ENCODE data around the gene ABCB8. TPM values are rescaled to one million over a fixed set of nuclear protein-coding genes. Genes with fewer than 3 reads are reported as not detected.

Gene ABCB8
- polyA plus RNA-seq, 1 donor (not counting 4 experiments of a cell fraction or from before 2014, with no cell fraction given), result 15.5 TPM

- DNase-seq (ENCODE audit: low read depth, low spot score) (no peak), FAIRE-seq (no peak)
- peaks cover 2% of the 10 kb centered on the region in 2 experiments for H3K36me3 ChIP-seq (ENCODE audit: control insufficient read depth in 2 of 2, extremely low read depth in 1 of 2, insufficient read depth in 2 of 2, low read length in 2 of 2)
- H3K4me2 ChIP-seq (ENCODE audit: control insufficient read depth, extremely low read depth, insufficient read depth, low read depth, low read length), result peak overlapping the region; percentile 70
- peak overlapping the region; percentile 18 for H3K9ac ChIP-seq (ENCODE audit: control insufficient read depth, extremely low read depth, insufficient read depth, low read length)
- dilution Hi-C loops (cut with MboI; ENCODE audit: extremely low pct_ligation_motif_present, low sequenced_read_pairs), result no loop called here
- no peaks in the 10 kb centered on the region for H4K20me1 ChIP-seq (ENCODE audit: control insufficient read depth, extremely low read depth, insufficient read depth, low read length)
- TF ChIP-seq, protein P1, sequence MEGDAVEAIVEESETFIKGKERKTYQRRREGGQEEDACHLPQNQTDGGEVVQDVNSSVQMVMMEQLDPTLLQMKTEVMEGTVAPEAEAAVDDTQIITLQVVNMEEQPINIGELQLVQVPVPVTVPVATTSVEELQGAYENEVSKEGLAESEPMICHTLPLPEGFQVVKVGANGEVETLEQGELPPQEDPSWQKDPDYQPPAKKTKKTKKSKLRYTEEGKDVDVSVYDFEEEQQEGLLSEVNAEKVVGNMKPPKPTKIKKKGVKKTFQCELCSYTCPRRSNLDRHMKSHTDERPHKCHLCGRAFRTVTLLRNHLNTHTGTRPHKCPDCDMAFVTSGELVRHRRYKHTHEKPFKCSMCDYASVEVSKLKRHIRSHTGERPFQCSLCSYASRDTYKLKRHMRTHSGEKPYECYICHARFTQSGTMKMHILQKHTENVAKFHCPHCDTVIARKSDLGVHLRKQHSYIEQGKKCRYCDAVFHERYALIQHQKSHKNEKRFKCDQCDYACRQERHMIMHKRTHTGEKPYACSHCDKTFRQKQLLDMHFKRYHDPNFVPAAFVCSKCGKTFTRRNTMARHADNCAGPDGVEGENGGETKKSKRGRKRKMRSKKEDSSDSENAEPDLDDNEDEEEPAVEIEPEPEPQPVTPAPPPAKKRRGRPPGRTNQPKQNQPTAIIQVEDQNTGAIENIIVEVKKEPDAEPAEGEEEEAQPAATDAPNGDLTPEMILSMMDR (optimal IDR thresholded peaks at IDR 0.05 in 1 of 3, IDR thresholded peaks at IDR 0.05 in 1 of 3, conservative IDR thresholded peaks at IDR 0.05 in 1 of 3; ENCODE audit: extremely low read depth in 1 of 3, insufficient read depth in 2 of 3, low read length in 3 of 3), result no peak
- no peak for TF ChIP-seq EZH2 (IDR thresholded peaks at IDR 0.05; ENCODE audit: low read length)
- no peaks in the 10 kb centered on the region for H3K9me3 ChIP-seq (ENCODE audit: control insufficient read depth, low read depth, low read length)
- no peak overlapping the region for H3K27ac ChIP-seq (ENCODE audit: control insufficient read depth, insufficient read depth, low read length)
- H3K4me1 ChIP-seq (ENCODE audit: control insufficient read depth, extremely low read depth, insufficient read depth, low read length), result peaks cover 37% of the 10 kb centered on the region
- H3K79me2 ChIP-seq (ENCODE audit: control insufficient read depth, insufficient read depth, low read length), result peaks cover 47% of the 10 kb centered on the region
- H3K27me3 ChIP-seq (ENCODE audit: control insufficient read depth, extremely low read depth, insufficient read depth, low read length), result no peaks in the 10 kb centered on the region
- peak overlapping the region; percentile 73 for H2AFZ ChIP-seq (ENCODE audit: control insufficient read depth, low read length)
- H3K4me3 ChIP-seq (ENCODE audit: control insufficient read depth in 2 of 3, extremely low read depth in 1 of 3, insufficient read depth in 2 of 3, low read depth in 1 of 3, low read length in 3 of 3), result peak overlapping the region; percentile 68 to 82 (median 79)
- no peaks in the 10 kb centered on the region for H3K9me1 ChIP-seq (ENCODE audit: control insufficient read depth, extremely low read depth, insufficient read depth, low read length)
Observed at GRCh38 chr7:151083824-151084160, 55.5 kb downstream of the ABCB8 start.

- Histone ChIP-seq H3K4me2 (ENCODE audit: control insufficient read depth, extremely low read depth, insufficient read depth, low read depth, low read length) (no peak overlapping the region), H3K79me2 (ENCODE audit: control insufficient read depth, insufficient read depth, low read length) (peaks cover 47% of the 10 kb centered on the region), H3K27ac (ENCODE audit: control insufficient read depth, insufficient read depth, low read length) (no peak overlapping the region), H3K27me3 (ENCODE audit: control insufficient read depth, extremely low read depth, insufficient read depth, low read length) (no peaks in the 10 kb centered on the region), H3K9me3 (ENCODE audit: control insufficient read depth, low read depth, low read length) (no peaks in the 10 kb centered on the region), H3K4me3 (ENCODE audit: control insufficient read depth in 2 of 3, extremely low read depth in 1 of 3, insufficient read depth in 2 of 3, low read depth in 1 of 3, low read length in 3 of 3) (no peak overlapping the region), H4K20me1 (ENCODE audit: control insufficient read depth, extremely low read depth, insufficient read depth, low read length) (no peaks in the 10 kb centered on the region), H2AFZ (ENCODE audit: control insufficient read depth, low read length) (no peak overlapping the region), H3K9me1 (ENCODE audit: control insufficient read depth, extremely low read depth, insufficient read depth, low read length) (no peaks in the 10 kb centered on the region), H3K9ac (ENCODE audit: control insufficient read depth, extremely low read depth, insufficient read depth, low read length) (no peak overlapping the region), H3K4me1 (ENCODE audit: control insufficient read depth, extremely low read depth, insufficient read depth, low read length) (peaks cover 40% of the 10 kb centered on the region), H3K36me3 (ENCODE audit: control insufficient read depth in 2 of 2, extremely low read depth in 1 of 2, insufficient read depth in 2 of 2, low read length in 2 of 2) (peaks cover 0 to 2% of the 10 kb centered on the region in 2 experiments)
- FAIRE-seq, result no peak
- dilution Hi-C loops (cut with MboI; ENCODE audit: extremely low pct_ligation_motif_present, low sequenced_read_pairs), result no loop called here
- no peak for TF ChIP-seq EZH2 (IDR thresholded peaks at IDR 0.05; ENCODE audit: low read length)
- TF ChIP-seq, protein P1 (optimal IDR thresholded peaks at IDR 0.05 in 1 of 3, IDR thresholded peaks at IDR 0.05 in 1 of 3, conservative IDR thresholded peaks at IDR 0.05 in 1 of 3; ENCODE audit: extremely low read depth in 1 of 3, insufficient read depth in 2 of 3, low read length in 3 of 3), result no peak
- no peak for DNase-seq (ENCODE audit: low read depth, low spot score)
Observed at GRCh38 chr7:151085329-151085690, 57.1 kb downstream of the ABCB8 start.

Measured in keratinocyte (primary cell).